Measurements from ENCODE around the gene SRSF1.

DNA sequence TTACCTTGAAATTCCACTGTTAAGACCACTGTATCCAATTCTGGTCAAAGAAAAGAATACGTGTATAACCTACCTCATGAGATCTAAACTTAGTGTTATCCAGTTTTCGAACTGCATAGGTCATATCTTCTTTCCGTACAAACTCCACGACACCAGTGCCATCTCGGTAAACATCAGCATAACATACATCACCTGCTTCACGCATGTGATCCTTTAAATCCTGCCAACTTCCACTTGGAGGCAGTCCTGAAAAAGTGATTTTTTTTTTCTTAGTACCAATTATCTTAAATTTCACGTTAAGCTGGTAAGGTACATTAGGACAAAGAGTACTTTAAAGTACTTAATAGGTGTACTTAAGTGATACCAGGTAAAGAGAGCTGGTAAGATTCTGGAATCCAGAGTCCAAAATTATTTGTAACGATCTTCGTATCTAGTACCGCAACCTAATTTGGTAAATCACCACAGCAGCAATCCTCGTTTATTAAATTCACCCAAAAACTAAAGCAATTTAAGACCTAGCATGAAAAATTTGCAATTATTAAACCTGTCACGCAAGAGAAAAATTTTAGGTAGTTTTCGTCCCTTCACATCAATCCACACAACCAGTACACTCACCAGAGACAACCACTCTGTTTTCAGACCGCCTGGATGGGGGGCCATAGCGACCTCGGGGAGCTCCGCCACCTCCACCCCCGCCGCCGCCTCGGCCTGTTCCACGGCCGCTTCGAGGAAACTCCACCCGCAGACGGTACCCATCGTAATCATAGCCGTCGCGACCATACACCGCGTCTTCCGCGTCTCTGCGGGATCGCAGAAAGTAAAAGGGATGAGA is 1.1 kb downstream of the SRSF1 start:
- TF ChIP-seq CTCF (IDR thresholded peaks at IDR 0.05) (no peak), EP300 (IDR thresholded peaks at IDR 0.05) (no peak), POLR2A (IDR thresholded peaks at IDR 0.05) (no peak)

Measured in ovary (tissue), 3 donors.